ENCODE measurements around the gene TRIM58.
A peak's percentile ranks its signal among the peaks of the same experiment; 100 is the strongest.

TRIM58 gene

GRCh38 chr1:247854899-247855545, 2.0 kb upstream of the TRIM58 start:
- H3K4me3 ChIP-seq (ENCODE audit: low read depth, low read length), result no peak overlapping the region
- TF ChIP-seq CTCF (IDR thresholded peaks at IDR 0.05; ENCODE audit: low read depth, low read length), result no peak

DNA sequence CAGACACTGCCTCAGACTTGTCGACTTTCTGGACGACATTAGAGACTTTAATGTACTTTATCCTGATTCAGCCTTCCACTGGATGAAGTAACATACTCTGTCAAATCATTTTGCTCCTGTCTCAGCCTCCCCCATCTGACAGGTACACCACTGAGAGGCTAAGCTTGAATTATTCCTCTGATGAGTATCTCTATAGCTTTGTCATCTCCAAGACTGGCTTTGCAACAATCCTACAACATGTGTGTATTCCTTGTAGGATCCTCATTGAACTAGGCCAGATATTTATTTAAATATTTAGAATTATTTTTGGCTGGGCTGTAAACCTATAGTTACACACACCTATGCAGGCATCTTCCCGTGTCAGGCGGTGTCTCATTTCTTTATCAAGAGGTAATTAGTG, 1.1 kb upstream of the TRIM58 start:
- H3K4me3 ChIP-seq (ENCODE audit: low read depth, low read length), result no peak overlapping the region
- TF ChIP-seq CTCF (IDR thresholded peaks at IDR 0.05; ENCODE audit: low read depth, low read length), result no peak

DNA sequence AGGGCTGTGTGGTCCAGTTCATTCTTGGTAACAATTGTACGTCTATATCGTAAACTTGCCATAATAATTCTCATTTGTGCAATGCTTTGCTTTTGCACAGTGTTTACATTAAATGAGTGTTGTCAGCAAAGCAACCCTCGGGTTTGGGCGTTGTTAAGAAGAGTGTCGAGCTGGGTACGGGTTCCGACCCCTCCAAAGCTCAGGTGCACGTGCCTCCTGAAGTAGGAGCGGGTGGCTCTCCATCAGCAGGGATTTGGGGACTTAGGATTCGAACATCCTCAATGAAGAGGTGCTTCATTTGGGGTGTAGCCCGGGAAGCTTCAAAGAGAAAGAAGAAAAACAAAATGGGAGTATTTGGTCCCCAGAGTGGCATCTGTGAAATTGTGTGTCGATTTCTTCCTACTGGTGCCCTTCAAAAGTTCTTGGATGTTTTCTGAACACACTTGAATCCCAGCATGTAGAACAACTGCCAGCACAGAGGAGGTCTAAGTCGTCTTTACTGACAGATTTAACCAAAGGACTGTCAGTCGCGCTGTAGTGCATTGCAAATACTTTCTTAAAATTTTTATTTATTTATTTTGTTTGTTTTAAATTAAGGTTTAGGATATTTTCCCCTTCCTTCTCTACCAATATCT, 1.1 kb downstream of the TRIM58 start:
- peak overlapping the region; percentile 51 for H3K4me3 ChIP-seq (ENCODE audit: low read depth, low read length)
- no peak for TF ChIP-seq CTCF (IDR thresholded peaks at IDR 0.05; ENCODE audit: low read depth, low read length)

DNA sequence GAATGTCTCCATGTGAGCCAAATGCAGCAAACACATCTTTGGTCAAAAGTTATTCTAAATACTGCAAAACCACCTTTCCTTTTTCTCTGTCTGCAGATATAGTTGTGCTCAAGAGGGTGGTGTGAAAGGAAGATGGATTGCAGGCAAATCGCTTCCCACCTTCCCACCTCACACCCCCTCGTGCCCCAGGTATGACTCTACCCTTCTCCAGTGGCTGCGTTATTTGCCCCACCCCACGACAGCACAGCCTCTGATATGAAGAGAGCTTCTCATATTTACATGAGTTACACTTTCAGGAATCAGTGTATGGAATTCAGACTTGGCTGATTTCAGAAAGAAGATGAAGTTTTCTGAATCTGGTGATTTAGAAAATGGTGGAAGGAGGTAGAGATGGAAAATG, 5.8 kb downstream of the TRIM58 start:
- no peak for TF ChIP-seq CTCF (IDR thresholded peaks at IDR 0.05; ENCODE audit: low read depth, low read length)
- no peak overlapping the region for H3K4me3 ChIP-seq (ENCODE audit: low read depth, low read length)

- TF ChIP-seq CTCF (IDR thresholded peaks at IDR 0.05; ENCODE audit: low read depth, low read length), result no peak
These were observed 7.7 kb downstream of the TRIM58 start for GRCh38 chr1:247864644-247865043.

GRCh38 chr1:247865416-247865815, 8.4 kb downstream of the TRIM58 start:
- no peak for TF ChIP-seq CTCF (IDR thresholded peaks at IDR 0.05; ENCODE audit: low read depth, low read length)
- H3K4me3 ChIP-seq (ENCODE audit: low read depth, low read length), result no peak overlapping the region

More at GRCh38 chr1:247864644-247865043, 7.7 kb downstream of the TRIM58 start:
- H3K4me3 ChIP-seq (ENCODE audit: low read depth, low read length), result no peak overlapping the region

DNA sequence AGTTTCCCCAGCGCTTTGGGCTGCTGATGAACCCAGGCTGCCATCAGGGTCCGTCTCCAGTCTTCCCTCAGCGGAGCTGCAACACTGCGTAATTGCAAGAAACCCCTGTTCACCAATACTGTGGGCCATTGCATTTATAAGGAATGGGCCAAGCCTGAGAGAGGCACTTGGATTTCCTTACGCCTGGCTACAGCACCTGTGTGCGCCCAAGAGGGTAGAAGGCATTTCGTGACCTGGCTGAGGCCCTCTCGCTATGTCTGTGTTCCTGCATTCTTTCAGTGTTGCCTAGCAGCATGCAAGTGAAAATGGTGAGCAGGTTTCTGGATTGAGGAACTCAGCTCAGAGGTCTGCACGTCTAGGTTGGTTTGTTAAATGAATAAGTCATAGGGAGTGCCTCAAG, 26.4 kb downstream of the TRIM58 start:
- TF ChIP-seq CTCF (IDR thresholded peaks at IDR 0.05; ENCODE audit: low read depth, low read length), result no peak
- H3K4me3 ChIP-seq (ENCODE audit: low read depth, low read length), result no peak overlapping the region

Measured in WI38 (cell line).